ENCODE measurements around the gene DCAF5.

DNA sequence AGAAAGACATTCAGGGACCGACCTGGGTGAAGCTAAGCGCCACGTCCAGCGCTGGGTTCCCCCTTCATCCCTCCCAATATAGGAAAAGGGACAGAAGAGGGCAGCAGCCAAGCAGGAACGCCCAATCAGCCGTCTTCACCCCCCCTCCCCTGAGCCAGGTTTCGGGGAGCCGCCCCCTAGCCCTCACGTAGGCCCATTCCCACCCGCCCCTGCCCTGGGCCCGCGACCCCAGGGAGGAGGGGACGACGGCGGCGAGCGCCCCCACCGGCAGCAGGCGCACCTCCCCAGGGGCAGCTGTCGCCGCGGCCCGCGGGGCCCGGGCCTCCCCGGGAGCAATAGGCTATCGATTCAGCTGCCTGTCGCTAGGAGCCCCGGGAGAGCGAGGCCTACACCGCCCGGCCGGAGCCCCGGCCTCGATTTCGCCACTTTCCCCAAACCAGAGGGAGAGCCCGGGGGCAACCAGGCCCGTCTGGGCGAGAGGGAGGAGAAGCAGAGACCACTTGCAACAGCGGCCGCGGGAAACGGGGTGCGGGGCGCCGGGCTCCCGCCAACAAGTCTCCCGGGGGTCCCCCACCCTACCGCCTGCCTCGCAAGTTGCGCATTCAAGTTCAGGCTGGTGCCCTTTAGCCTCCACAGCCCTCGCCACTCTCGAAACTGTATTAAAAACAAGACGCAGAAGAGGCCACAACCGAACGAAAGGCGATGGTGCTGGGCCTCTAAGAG is 1.3 kb downstream of the DCAF5 start:
- TF ChIP-seq POLR2A (IDR thresholded peaks at IDR 0.05; ENCODE audit: low read length) (peak; percentile 24), GATA1 (IDR thresholded peaks at IDR 0.05; ENCODE audit: low read depth, low read length) (no peak)
